ENCODE data around the gene NOP14.
"Not testable (repeated sequence)": the region's sequence is repeated elsewhere in the genome, so short reads cannot be mapped to it uniquely, and the experiment has no call there.

Gene NOP14

DNA sequence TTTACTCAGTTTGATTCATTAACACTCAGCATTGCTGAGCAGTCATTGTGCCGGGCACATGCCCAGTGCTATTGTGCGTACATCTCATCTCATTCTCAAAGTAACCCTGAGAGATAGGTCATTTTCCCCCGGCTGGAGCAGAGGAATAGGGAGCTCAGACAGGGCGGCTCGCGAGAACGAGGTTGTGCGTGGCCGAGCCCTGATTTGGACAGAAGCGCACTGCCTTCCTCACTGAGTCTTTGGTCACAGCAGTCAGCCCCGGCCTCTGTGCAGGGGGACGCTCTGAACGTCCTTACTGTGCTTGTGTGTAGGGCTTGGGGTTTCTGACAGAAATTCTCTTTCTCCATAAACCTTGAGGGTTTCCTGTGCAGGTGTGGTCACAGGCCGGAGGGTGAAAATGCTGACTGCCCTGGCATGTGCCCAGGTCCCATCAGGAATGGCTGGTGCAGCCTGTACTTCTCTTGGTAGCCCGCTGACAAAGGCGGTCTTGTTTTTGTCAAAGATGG, 39.5 kb downstream of the NOP14 start:
- Histone ChIP-seq H3K36me3 (ENCODE audit: control insufficient read depth, insufficient read depth, low read length) (peaks cover 33% of the 10 kb centered on the region), H3K4me3 (replicated peaks; ENCODE audit: low read depth, low read length) (no peak overlapping the region), H3K27me3 (replicated peaks; ENCODE audit: control insufficient read depth, insufficient read depth, low read length) (no peaks in the 10 kb centered on the region)
- TF ChIP-seq CTCF (IDR thresholded peaks at IDR 0.05; ENCODE audit: insufficient read depth, low read length, poor library complexity, severe bottlenecking): no peak
- no peak for DNase-seq (ENCODE audit: extremely low read depth, insufficient read length)

- no peak for TF ChIP-seq CTCF (IDR thresholded peaks at IDR 0.05; ENCODE audit: insufficient read depth, low read length, poor library complexity, severe bottlenecking)
- H3K27me3 ChIP-seq (replicated peaks; ENCODE audit: control insufficient read depth, insufficient read depth, low read length): no peaks in the 10 kb centered on the region
- no peak for DNase-seq (ENCODE audit: extremely low read depth, insufficient read length)
- peaks cover 27% of the 10 kb centered on the region for H3K36me3 ChIP-seq (ENCODE audit: control insufficient read depth, insufficient read depth, low read length)
- no peak overlapping the region for H3K4me3 ChIP-seq (replicated peaks; ENCODE audit: low read depth, low read length)
Observed at GRCh38 chr4:2923141-2923551, 40.1 kb downstream of the NOP14 start.

DNA sequence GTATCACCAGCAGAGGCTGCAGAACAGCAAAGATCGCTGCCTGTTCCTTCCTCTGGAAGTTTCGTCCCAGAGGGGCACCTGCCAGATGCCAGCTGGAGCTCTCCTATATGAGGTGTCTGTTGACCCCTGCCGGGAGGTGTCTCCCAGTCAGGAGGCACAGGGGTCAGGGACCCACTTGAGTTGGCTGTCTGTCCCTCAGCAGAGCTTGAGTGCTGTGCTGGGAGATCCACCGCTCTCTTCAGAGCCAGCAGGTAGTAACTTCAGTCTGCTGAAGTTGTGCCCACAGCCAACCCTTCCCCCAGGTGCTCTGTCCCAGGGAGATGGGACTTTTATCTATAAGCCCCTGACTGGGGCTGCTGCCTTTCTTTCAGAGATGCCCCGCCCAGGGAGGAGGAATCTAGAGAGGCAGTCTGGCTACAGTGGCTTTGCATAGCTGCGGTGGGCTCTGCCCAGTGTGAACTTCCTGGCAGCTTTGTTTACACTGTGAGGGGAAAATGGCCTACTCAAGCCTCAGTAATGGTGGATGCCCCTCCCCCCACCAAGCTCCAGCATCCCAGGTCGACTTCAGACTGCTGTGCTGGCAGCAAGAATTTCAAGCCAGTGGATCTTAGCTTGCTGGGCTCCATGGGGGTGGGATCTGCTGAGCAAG, 40.6 kb downstream of the NOP14 start:
- not testable (repeated sequence) for H3K27me3 ChIP-seq (replicated peaks; ENCODE audit: control insufficient read depth, insufficient read depth, low read length); H3K4me3 ChIP-seq (replicated peaks; ENCODE audit: low read depth, low read length); DNase-seq (ENCODE audit: extremely low read depth, insufficient read length)
- H3K36me3 ChIP-seq (ENCODE audit: control insufficient read depth, insufficient read depth, low read length): peaks cover 26% of the 10 kb centered on the region

DNA sequence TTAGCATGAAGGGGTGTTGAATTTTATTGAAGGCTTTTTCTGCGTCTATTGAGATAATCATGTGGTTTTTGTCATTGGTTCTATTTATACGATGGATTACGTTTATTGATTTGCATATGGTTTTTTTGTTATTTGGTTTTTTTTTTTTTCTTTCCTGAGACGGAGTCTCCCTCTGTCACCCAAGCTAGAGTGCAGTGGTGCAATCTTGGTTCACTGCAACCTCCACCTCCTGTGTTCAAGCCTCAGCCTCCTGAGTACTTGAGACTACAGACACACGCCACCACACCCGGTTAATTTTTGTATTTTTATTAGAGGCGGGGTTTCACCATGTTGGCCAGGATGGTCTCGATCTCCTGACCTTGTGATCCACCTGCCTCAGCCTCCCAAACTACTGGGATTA, 44.5 kb downstream of the NOP14 start:
- not testable (repeated sequence) for DNase-seq (ENCODE audit: extremely low read depth, insufficient read length); H3K36me3 ChIP-seq (ENCODE audit: control insufficient read depth, insufficient read depth, low read length); H3K4me3 ChIP-seq (replicated peaks; ENCODE audit: low read depth, low read length); H3K27me3 ChIP-seq (replicated peaks; ENCODE audit: control insufficient read depth, insufficient read depth, low read length)

- H3K27me3 ChIP-seq (replicated peaks; ENCODE audit: control insufficient read depth, insufficient read depth, low read length); H3K4me3 ChIP-seq (replicated peaks; ENCODE audit: low read depth, low read length); DNase-seq (ENCODE audit: extremely low read depth, insufficient read length); H3K36me3 ChIP-seq (ENCODE audit: control insufficient read depth, insufficient read depth, low read length): not testable (repeated sequence)
Observed at GRCh38 chr4:2918300-2918699, 44.9 kb downstream of the NOP14 start.

GRCh38 chr4:2916696-2917095, 46.5 kb downstream of the NOP14 start:
- H3K36me3 ChIP-seq (ENCODE audit: control insufficient read depth, insufficient read depth, low read length): peaks cover 11% of the 10 kb centered on the region
- H3K27me3 ChIP-seq (replicated peaks; ENCODE audit: control insufficient read depth, insufficient read depth, low read length): not testable (repeated sequence)

DNA sequence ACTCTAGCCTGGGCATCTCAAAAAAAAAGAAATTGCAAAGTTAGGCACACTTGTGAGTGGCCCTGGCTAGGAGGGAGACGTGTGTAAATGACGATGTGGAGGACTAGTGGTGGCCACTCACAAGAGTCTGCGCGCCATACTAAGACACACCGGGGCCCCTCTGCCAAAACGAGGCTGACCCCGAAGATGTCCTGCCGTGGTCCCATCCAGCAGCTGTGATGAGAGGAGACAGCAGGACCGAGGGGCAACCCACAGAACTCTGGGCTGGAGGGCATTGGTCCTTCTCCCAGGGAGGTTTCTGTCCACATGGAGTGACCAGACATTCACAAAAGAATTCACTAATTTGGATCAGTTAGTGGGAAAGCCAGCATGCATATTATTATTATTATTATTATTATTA, 47.4 kb downstream of the NOP14 start:
- Histone ChIP-seq H3K36me3 (ENCODE audit: control insufficient read depth, insufficient read depth, low read length) (peaks cover 14% of the 10 kb centered on the region), H3K27me3 (replicated peaks; ENCODE audit: control insufficient read depth, insufficient read depth, low read length) (no peaks in the 10 kb centered on the region), H3K4me3 (replicated peaks; ENCODE audit: low read depth, low read length) (no peak overlapping the region)
- TF ChIP-seq CTCF (IDR thresholded peaks at IDR 0.05; ENCODE audit: insufficient read depth, low read length, poor library complexity, severe bottlenecking): no peak
- no peak for DNase-seq (ENCODE audit: extremely low read depth, insufficient read length)

More at GRCh38 chr4:2916696-2917095, 46.5 kb downstream of the NOP14 start:
- not testable (repeated sequence) for DNase-seq (ENCODE audit: extremely low read depth, insufficient read length); H3K4me3 ChIP-seq (replicated peaks; ENCODE audit: low read depth, low read length)

All from GM06990 (cell line).